ENCODE results near the gene ZSWIM2.

The ZSWIM2 gene

DNA sequence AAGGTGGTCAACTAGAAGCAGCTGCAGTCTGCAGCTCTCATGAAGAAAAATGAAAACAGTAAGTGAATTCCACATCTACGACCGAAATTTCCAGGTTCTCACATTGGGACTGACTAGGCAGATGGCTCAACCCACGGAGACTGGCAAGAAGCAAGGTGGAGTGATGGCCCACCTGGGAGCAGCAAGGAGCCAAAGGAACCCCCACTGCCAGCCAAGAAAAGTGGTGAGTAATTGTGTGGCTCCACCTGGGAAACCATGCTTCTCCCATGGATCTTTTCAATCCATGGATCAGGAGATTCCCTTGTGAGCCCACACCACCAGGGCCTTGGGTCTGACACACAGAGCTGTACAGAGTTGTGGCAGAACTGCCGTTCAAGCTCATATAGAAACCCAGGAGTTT is 64.0 kb downstream of the ZSWIM2 start:
- no peak overlapping the region for H3K9ac ChIP-seq (ENCODE audit: low read depth, low read length)
- H3K9me3 ChIP-seq (ENCODE audit: insufficient read depth, low read length, severe bottlenecking) = peaks cover 2% of the 10 kb centered on the region
- no peak for TF ChIP-seq EZH2 (IDR thresholded peaks at IDR 0.05; ENCODE audit: borderline replicate concordance, low read depth, low read length, severe bottlenecking)
- TF ChIP-seq, protein P1, sequence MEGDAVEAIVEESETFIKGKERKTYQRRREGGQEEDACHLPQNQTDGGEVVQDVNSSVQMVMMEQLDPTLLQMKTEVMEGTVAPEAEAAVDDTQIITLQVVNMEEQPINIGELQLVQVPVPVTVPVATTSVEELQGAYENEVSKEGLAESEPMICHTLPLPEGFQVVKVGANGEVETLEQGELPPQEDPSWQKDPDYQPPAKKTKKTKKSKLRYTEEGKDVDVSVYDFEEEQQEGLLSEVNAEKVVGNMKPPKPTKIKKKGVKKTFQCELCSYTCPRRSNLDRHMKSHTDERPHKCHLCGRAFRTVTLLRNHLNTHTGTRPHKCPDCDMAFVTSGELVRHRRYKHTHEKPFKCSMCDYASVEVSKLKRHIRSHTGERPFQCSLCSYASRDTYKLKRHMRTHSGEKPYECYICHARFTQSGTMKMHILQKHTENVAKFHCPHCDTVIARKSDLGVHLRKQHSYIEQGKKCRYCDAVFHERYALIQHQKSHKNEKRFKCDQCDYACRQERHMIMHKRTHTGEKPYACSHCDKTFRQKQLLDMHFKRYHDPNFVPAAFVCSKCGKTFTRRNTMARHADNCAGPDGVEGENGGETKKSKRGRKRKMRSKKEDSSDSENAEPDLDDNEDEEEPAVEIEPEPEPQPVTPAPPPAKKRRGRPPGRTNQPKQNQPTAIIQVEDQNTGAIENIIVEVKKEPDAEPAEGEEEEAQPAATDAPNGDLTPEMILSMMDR (IDR thresholded peaks at IDR 0.05; ENCODE audit: borderline replicate concordance, extremely low read depth, low read length, poor library complexity, severe bottlenecking) = no peak
- H3K4me1 ChIP-seq (ENCODE audit: insufficient read depth, low read length) = no peaks in the 10 kb centered on the region
- no peaks in the 10 kb centered on the region for H3K36me3 ChIP-seq (ENCODE audit: insufficient read depth, low read length)
- no peaks in the 10 kb centered on the region for H3K79me2 ChIP-seq (ENCODE audit: insufficient read depth, low read length)
- no peaks in the 10 kb centered on the region for H4K20me1 ChIP-seq (ENCODE audit: insufficient read depth, low read length)
- H3K27ac ChIP-seq (ENCODE audit: low read length) = no peak overlapping the region
- ATAC-seq (ENCODE audit: insufficient read depth, low read depth) (no peak), DNase-seq (no peak)
- H3K4me3 ChIP-seq (ENCODE audit: low read depth in 1 of 2, low read length in 2 of 2) = no peak overlapping the region
- no peak overlapping the region for H3K4me2 ChIP-seq (ENCODE audit: insufficient read depth, low read length)
- no peaks in the 10 kb centered on the region for H3K27me3 ChIP-seq (ENCODE audit: insufficient read depth, low read length, poor library complexity)
- no peak overlapping the region for H2AFZ ChIP-seq (ENCODE audit: low read depth, low read length)

DNA sequence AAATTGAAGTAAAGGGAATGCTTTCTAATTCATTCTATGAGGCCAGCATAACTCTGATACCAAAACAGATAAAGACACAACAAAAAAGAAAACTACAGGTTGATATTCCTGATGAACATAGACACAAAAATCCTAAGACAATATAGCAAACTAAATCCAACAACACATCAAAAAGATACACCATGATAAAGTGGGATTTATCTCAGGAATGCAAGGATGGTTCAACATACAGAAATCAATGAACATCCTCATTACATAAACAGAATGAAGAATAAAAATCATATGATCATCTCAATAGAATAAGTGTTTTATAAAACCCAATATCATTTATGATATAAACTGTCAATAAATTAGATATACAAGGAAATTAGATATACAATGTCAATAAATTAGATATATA is 65.7 kb downstream of the ZSWIM2 start:
- Histone ChIP-seq H2AFZ (ENCODE audit: low read depth, low read length) (no peak overlapping the region), H3K79me2 (ENCODE audit: insufficient read depth, low read length) (no peaks in the 10 kb centered on the region), H3K27ac (ENCODE audit: low read length) (no peak overlapping the region), H3K9me3 (ENCODE audit: insufficient read depth, low read length, severe bottlenecking) (peaks cover 2% of the 10 kb centered on the region), H3K36me3 (ENCODE audit: insufficient read depth, low read length) (no peaks in the 10 kb centered on the region), H3K4me1 (ENCODE audit: insufficient read depth, low read length) (no peaks in the 10 kb centered on the region), H3K4me3 (ENCODE audit: low read depth in 1 of 2, low read length in 2 of 2) (no peak overlapping the region), H3K27me3 (ENCODE audit: insufficient read depth, low read length, poor library complexity) (no peaks in the 10 kb centered on the region), H3K4me2 (ENCODE audit: insufficient read depth, low read length) (no peak overlapping the region), H4K20me1 (ENCODE audit: insufficient read depth, low read length) (no peaks in the 10 kb centered on the region), H3K9ac (ENCODE audit: low read depth, low read length) (no peak overlapping the region)
- ATAC-seq (ENCODE audit: insufficient read depth, low read depth) = no peak
- DNase-seq = no peak
- TF ChIP-seq, protein P1 (IDR thresholded peaks at IDR 0.05; ENCODE audit: borderline replicate concordance, extremely low read depth, low read length, poor library complexity, severe bottlenecking) = no peak
- no peak for TF ChIP-seq EZH2 (IDR thresholded peaks at IDR 0.05; ENCODE audit: borderline replicate concordance, low read depth, low read length, severe bottlenecking)

DNA sequence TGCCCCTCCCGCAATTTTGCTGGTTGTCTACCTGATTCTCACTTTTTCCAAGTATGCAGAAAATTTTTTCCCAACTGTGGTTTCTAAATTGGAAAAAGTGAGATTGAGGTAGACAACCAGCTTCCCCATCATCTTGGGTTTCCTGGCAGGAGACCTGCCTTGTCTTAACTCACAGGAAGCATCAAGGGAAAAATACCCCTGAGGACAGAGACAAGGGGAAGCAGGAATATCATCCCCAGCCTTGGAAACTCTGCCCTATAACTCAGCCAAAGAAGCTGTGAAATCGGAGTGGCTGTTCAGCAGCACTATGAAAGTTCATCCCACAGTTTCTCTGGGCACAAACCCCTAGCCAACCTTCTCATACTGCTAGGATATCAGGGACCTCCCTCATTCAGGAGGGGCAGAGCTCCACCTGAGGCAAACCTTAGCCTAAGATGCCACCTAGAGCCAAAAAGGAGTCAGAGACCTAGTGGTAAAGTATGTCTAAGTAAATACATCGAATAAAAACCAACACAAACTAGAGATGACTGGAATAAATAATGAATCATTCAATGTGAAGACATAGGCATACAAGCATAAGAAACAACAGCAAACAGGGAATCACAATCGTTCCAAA is 68.2 kb downstream of the ZSWIM2 start:
- Histone ChIP-seq H4K20me1 (ENCODE audit: insufficient read depth, low read length) (no peaks in the 10 kb centered on the region), H3K27ac (ENCODE audit: low read length) (no peak overlapping the region), H3K36me3 (ENCODE audit: insufficient read depth, low read length) (no peaks in the 10 kb centered on the region), H3K4me2 (ENCODE audit: insufficient read depth, low read length) (no peak overlapping the region), H3K4me1 (ENCODE audit: insufficient read depth, low read length) (no peaks in the 10 kb centered on the region), H3K4me3 (ENCODE audit: low read depth in 1 of 2, low read length in 2 of 2) (no peak overlapping the region), H3K9me3 (ENCODE audit: insufficient read depth, low read length, severe bottlenecking) (peaks cover 2% of the 10 kb centered on the region), H3K79me2 (ENCODE audit: insufficient read depth, low read length) (no peaks in the 10 kb centered on the region), H3K27me3 (ENCODE audit: insufficient read depth, low read length, poor library complexity) (no peaks in the 10 kb centered on the region), H2AFZ (ENCODE audit: low read depth, low read length) (no peak overlapping the region), H3K9ac (ENCODE audit: low read depth, low read length) (no peak overlapping the region)
- ATAC-seq (ENCODE audit: insufficient read depth, low read depth) (no peak), DNase-seq (no peak)
- TF ChIP-seq EZH2 (IDR thresholded peaks at IDR 0.05; ENCODE audit: borderline replicate concordance, low read depth, low read length, severe bottlenecking) = no peak
- TF ChIP-seq, protein P1 (IDR thresholded peaks at IDR 0.05; ENCODE audit: borderline replicate concordance, extremely low read depth, low read length, poor library complexity, severe bottlenecking) = peak; percentile 11
